T1000 (cell line): ENCODE results near the gene GCG.

Source experiments
- DNase-seq: peaks from one replicate; lab custom pipeline; 2025; ENCODE audit warnings: mixed read lengths; lab: John Stamatoyannopoulos, UW

Gene GCG

GRCh38 chr2:162103443-162104009 lies 48.5 kb downstream of the GCG start:
- DNase-seq, result no peak

- no peak for DNase-seq
These were observed 51.5 kb downstream of the GCG start for GRCh38 chr2:162100579-162100978.

- no peak for DNase-seq
These were observed 52.2 kb downstream of the GCG start for GRCh38 chr2:162099836-162100235.
